Measurements from ENCODE around the gene TNIP2. TPM values are rescaled to one million over a fixed set of nuclear protein-coding genes. Genes with fewer than 3 reads are reported as not detected.
A peak's percentile ranks its signal among the peaks of the same experiment; 100 is the strongest.

The TNIP2 gene
- total and polyA plus RNA-seq, 11 donors, result 12.6 to 94.5 (median 23.4) TPM

GRCh38 chr4:2790583-2791517, 34.7 kb upstream of the TNIP2 start:
- Histone ChIP-seq H3K9me3 (no peaks in the 10 kb centered on the region), H3K27me3 (no peaks in the 10 kb centered on the region), H3K36me3 (no peaks in the 10 kb centered on the region), H3K27ac (peak overlapping the region in 5 of 12 donors; percentile 15 to 62 (median 26)), H3K4me3 (no peak overlapping the region), H3K4me1 (peaks cover 26 to 82% (median 58%) of the 10 kb centered on the region in 12 donors)
- no peak for ATAC-seq
- peak in 3 of 5 donors; percentile 21 to 38 (median 30) for DNase-seq
- 71 to 86% (median 77%) methylated on average over 11 to 19 of the region's 19 CpGs for WGBS, 4 donors
- intact Hi-C loops (cut with DNase I), result loop anchor here in 1 of 10 donors (5.0 kb wide), 1 partner anchor 34 kb away; the partner anchor contains the start of gene TNIP2
- TF ChIP-seq CTCF (IDR thresholded peaks at IDR 0.05) (no peak), POLR2A (IDR thresholded peaks at IDR 0.05) (no peak)

- 92 to 95% (median 94%) methylated on average over 19 to 24 of the region's 24 CpGs for WGBS, 4 donors
- ATAC-seq, result no peak
Measured at GRCh38 chr4:2789793-2790582, 33.9 kb upstream of the TNIP2 start.

GRCh38 chr4:2789351-2789750, 33.2 kb upstream of the TNIP2 start:
- Histone ChIP-seq H3K27ac (peak overlapping the region in 2 of 12 donors; percentile 79 to 86), H3K36me3 (no peaks in the 10 kb centered on the region), H3K4me1 (peaks cover 14 to 75% (median 45%) of the 10 kb centered on the region in 12 donors), H3K4me3 (no peak overlapping the region), H3K27me3 (no peaks in the 10 kb centered on the region), H3K9me3 (peaks cover 0 to under 1% (median 0%) of the 10 kb centered on the region in 12 donors)
- 95 to 99% (median 98%) methylated on average over 5 of the region's 5 CpGs for WGBS, 4 donors
- ATAC-seq, result no peak
- TF ChIP-seq CTCF (IDR thresholded peaks at IDR 0.05), result no peak
- no peak for TF ChIP-seq POLR2A (IDR thresholded peaks at IDR 0.05)
- DNase-seq, result peak in 1 of 5 donors; percentile 12
- intact Hi-C loops (cut with DNase I), result no loop called here

More at GRCh38 chr4:2789793-2790582, 33.9 kb upstream of the TNIP2 start:
- no peaks in the 10 kb centered on the region for H3K27me3 ChIP-seq
- H3K27ac ChIP-seq, result no peak overlapping the region
- H3K9me3 ChIP-seq, result no peaks in the 10 kb centered on the region
- H3K4me3 ChIP-seq, result no peak overlapping the region
- intact Hi-C loops (cut with DNase I), result loop anchor here in 1 of 10 donors (5.0 kb wide), 1 partner anchor 33 kb away; the partner anchor contains the start of gene TNIP2
- peak in 1 of 5 donors; percentile 21 for DNase-seq
- H3K36me3 ChIP-seq, result no peaks in the 10 kb centered on the region
- no peak for TF ChIP-seq POLR2A (IDR thresholded peaks at IDR 0.05)
- TF ChIP-seq CTCF (IDR thresholded peaks at IDR 0.05), result no peak
- peaks cover 19 to 82% (median 52%) of the 10 kb centered on the region in 12 donors for H3K4me1 ChIP-seq

Measured in heart left ventricle (tissue), 16 donors.